GM12801 (cell line): Measurements from ENCODE around the gene CFAP69.
A peak's percentile ranks its signal among the peaks of the same experiment; 100 is the strongest.

Experiments
- CTCF ChIP-seq: IDR thresholded peaks from one replicate; pipeline ENCODE4 v1.5.1; 2011; ENCODE audit warnings: control low read depth; ENCODE audit not compliant: insufficient read length; ENCODE audit errors: extremely low read depth

CFAP69 gene

GRCh38 chr7:90274161-90274560, 29.2 kb downstream of the CFAP69 start:
- TF ChIP-seq CTCF = no peak

GRCh38 chr7:90276033-90276728, 31.2 kb downstream of the CFAP69 start:
- TF ChIP-seq CTCF = no peak

- no peak for TF ChIP-seq CTCF
These were observed 43.2 kb downstream of the CFAP69 start for GRCh38 chr7:90288154-90288553.

GRCh38 chr7:90290244-90291113, 45.5 kb downstream of the CFAP69 start:
- TF ChIP-seq CTCF = no peak

- TF ChIP-seq CTCF = peak; percentile 30
These were observed 53.4 kb downstream of the CFAP69 start for GRCh38 chr7:90298145-90299038.

- no peak for TF ChIP-seq CTCF
These were observed 58.3 kb downstream of the CFAP69 start for GRCh38 chr7:90303241-90303640.

GRCh38 chr7:90309872-90310271, 64.9 kb downstream of the CFAP69 start:
- TF ChIP-seq CTCF = no peak
